ENCODE data around the gene IPO7.

Gene IPO7

GRCh38 chr11:9460322-9461062 lies 76.0 kb downstream of the IPO7 start, which contains the start of gene ZNF143:
ZNF143 (plus strand) TSS chr11:9461012; CDS start chr11:9471309, 10,297 bp downstream.
- Mint-ChIP-seq H3K9me3 (no peaks in the 10 kb centered on the region), H3K4me1 (peaks cover 18% of the 10 kb centered on the region), H3K4me3 (peak within 1 kb of the TSS; percentile 95), H3K27ac (peak within 1 kb of the TSS; percentile 100), H3K36me3 (peaks cover 24% of the 10 kb centered on the region)
- ATAC-seq: peak; percentile 93
- peak; percentile 97 to 100 for DNase-seq (ENCODE audit: low spot score in 2 of 2)

DNA sequence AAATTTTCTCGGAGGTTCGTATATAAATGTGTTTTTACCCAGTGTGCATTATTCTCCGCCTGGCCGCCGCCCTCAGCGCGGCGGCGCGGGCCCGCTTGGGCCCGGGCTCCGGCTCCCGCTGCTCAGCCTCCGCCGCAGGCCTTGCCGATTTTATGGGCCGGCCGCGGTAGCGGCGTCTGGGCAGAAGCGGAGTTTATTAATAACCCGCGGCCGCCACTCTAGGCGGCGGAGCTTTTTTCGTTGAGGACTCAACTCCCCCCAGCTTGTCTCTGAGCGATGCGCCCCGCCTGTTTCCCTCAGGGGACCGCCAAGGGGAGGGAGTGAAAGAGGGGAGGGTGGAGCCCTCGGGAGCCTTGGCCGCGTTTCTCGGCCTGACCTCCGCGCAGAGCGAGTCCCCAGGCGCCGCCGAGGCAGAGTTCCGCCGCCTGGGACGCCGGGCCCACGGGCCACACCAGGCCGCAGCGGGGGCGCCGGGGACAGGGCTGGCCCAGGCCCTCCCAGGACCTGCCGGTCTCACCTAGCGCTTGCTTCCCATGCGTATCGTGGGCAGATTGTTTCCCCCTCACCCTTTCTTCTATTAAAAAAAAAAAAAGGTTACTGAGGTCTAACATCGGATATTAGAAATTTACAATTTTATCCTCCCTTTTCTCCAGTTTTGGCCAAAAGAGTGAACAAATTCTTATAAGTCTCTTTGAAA lies 76.8 kb downstream of the IPO7 start:
- DNase-seq (ENCODE audit: low spot score in 2 of 2): peak; percentile 70 to 93
- no peaks in the 10 kb centered on the region for H3K9me3 Mint-ChIP-seq
- H3K27ac Mint-ChIP-seq: peak overlapping the region; percentile 100

DNA sequence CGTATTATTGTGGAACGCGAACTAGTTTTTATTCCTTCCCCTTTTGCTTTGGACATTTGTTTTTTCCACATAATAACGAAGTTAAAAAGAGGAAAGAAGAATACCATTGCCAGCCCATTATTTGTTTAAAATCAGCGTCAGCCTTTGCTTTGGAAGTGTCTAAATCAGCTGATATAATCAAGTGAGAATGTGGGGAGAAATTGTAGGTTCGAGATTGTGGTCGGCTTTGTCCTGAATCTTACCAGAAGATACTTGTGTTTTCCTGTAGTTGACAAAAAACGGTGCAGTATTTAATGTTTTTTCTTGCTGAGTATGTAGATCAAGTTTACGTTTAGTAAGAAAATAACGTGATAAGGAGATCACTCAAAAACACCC lies 77.3 kb downstream of the IPO7 start:
- Mint-ChIP-seq H3K27ac (peak overlapping the region; percentile 100), H3K4me1 (peaks cover 18% of the 10 kb centered on the region), H3K36me3 (peaks cover 31% of the 10 kb centered on the region), H3K9me3 (no peaks in the 10 kb centered on the region), H3K4me3 (peak overlapping the region; percentile 95)
- no peak for DNase-seq (ENCODE audit: low spot score in 2 of 2)
- no peak for ATAC-seq

More for the DNA sequence above, 76.8 kb downstream of the IPO7 start:
- peak overlapping the region; percentile 95 for H3K4me3 Mint-ChIP-seq
- H3K4me1 Mint-ChIP-seq: peaks cover 18% of the 10 kb centered on the region
- peaks cover 25% of the 10 kb centered on the region for H3K36me3 Mint-ChIP-seq
- peak; percentile 73 for ATAC-seq

- Mint-ChIP-seq H3K27ac (peak overlapping the region; percentile 100), H3K4me1 (peaks cover 18% of the 10 kb centered on the region), H3K9me3 (no peaks in the 10 kb centered on the region), H3K4me3 (peak overlapping the region; percentile 95), H3K36me3 (peaks cover 36% of the 10 kb centered on the region)
- ATAC-seq (no peak), DNase-seq (ENCODE audit: low spot score in 2 of 2) (no peak)
Observed at GRCh38 chr11:9462172-9462799, 77.8 kb downstream of the IPO7 start.

DNA sequence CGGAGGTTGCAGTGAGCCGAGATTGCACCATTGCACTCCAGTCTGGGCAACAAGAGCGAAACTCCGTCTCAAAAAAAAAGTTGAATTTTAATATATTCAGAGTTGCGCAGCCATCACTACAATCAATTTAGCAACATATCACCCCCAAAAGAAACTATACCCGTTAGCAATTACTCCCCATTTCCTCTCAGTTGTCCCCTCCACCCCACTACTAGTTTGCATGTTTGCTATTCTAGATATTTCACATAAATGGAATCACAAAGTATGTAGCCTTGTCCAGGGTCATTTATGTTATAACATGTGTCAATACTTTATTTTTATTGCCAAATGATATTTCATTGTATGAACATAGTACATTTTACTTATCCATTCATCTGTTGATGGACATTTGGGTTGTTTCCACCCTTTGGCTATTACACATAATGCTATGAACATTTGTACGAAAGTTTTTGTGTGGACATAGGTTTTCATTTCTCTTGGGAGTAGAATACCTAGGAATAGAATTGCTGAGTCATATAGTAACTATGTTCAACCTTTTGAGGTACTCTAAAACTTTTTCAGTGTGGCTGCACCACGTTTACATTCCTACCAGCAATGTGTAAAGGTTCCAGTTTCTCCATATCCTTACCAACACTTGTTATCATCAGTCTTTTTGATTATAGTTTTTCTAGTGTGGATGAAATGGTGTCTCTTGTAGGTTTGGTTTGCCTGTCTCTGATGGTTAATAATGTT lies 78.5 kb downstream of the IPO7 start:
- Mint-ChIP-seq H3K9me3 (no peaks in the 10 kb centered on the region), H3K4me1 (peaks cover 20% of the 10 kb centered on the region)
- ATAC-seq: no peak

GRCh38 chr11:9470765-9471164 lies 86.3 kb downstream of the IPO7 start:
- Mint-ChIP-seq H3K4me3 (no peak overlapping the region), H3K4me1 (peaks cover 13% of the 10 kb centered on the region), H3K9me3 (no peaks in the 10 kb centered on the region), H3K36me3 (peaks cover 75% of the 10 kb centered on the region), H3K27ac (no peak overlapping the region)
- ATAC-seq (no peak), DNase-seq (ENCODE audit: low spot score in 2 of 2) (no peak)

More for the DNA sequence above, 78.5 kb downstream of the IPO7 start:
- H3K27ac Mint-ChIP-seq: peak overlapping the region; percentile 100
- H3K36me3 Mint-ChIP-seq: peaks cover 39% of the 10 kb centered on the region
- peak overlapping the region; percentile 95 for H3K4me3 Mint-ChIP-seq
- no peak for DNase-seq (ENCODE audit: low spot score in 2 of 2)

GRCh38 chr11:9473408-9473807 lies 89.0 kb downstream of the IPO7 start:
- Mint-ChIP-seq H3K27ac (no peak overlapping the region), H3K4me3 (no peak overlapping the region), H3K36me3 (peaks cover 86% of the 10 kb centered on the region), H3K4me1 (peaks cover 8% of the 10 kb centered on the region), H3K9me3 (no peaks in the 10 kb centered on the region)
- no peak for DNase-seq (ENCODE audit: low spot score in 2 of 2)
- ATAC-seq: no peak

GRCh38 chr11:9479899-9480298 lies 95.4 kb downstream of the IPO7 start:
- Mint-ChIP-seq H3K4me3 (no peak overlapping the region), H3K36me3 (peaks cover 99% of the 10 kb centered on the region), H3K27ac (no peak overlapping the region), H3K9me3 (no peaks in the 10 kb centered on the region), H3K4me1 (no peaks in the 10 kb centered on the region)
- no peak for DNase-seq (ENCODE audit: low spot score in 2 of 2)
- no peak for ATAC-seq

DNA sequence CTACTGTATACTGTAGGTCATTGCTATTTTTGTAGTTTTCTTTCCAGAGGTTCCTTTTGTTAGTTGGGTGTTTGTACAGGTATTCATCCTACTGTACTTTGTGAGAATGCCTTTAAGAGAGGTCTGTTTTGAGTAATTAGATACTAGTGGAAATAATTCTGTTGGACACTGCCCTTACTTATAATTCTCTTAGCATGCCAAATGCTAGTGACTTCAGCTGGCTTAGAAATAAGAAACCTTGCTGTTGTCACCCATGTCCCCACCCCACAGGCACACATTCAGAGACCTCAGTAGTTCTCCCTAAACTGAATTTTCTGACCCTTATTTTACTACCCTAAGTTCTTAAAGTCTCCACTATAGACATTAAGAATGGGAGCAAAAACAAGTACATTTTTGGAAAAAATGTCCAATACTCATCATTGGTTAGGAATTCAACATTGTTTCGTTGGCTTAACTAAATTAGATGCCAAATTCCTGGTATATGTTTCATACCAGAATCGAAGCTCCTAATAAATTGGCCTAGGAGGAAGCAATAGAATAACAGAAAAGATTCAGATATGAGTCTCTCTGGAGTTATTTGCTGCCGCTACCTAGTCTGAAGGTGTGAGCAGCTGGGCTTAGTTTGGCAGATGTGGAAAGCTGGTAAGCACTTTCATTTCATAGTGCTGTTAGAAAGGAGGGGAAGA lies 104.8 kb downstream of the IPO7 start:
- H3K36me3 Mint-ChIP-seq: peaks cover 95% of the 10 kb centered on the region
- H3K9me3 Mint-ChIP-seq: no peaks in the 10 kb centered on the region
- no peak for ATAC-seq
- DNase-seq (ENCODE audit: low spot score in 2 of 2): no peak
- H3K27ac Mint-ChIP-seq: no peak overlapping the region
- no peaks in the 10 kb centered on the region for H3K4me1 Mint-ChIP-seq
- no peak overlapping the region for H3K4me3 Mint-ChIP-seq

DNA sequence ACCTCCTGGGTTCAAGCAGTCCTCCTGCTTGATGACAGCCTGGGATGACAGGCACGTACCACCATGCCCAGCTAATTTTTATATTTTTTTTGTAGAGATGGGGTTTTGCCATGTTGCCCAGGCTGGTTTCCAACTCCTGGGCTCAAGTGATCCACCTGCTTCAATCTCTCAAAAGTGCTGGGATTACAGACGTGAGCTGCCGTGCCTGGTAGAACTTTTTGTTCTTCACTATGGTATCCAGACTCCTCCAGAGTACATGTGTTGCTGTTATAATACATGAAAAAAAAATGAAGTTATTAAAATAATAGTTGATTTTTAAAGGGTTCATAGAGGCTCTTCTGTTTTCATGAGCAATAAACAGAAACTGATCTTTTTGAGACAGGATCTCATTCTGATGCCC lies 105.9 kb downstream of the IPO7 start:
- H3K9me3 Mint-ChIP-seq: no peaks in the 10 kb centered on the region
- DNase-seq (ENCODE audit: low spot score in 2 of 2): no peak
- peaks cover 95% of the 10 kb centered on the region for H3K36me3 Mint-ChIP-seq
- H3K4me1 Mint-ChIP-seq: no peaks in the 10 kb centered on the region
- no peak for ATAC-seq
- H3K4me3 Mint-ChIP-seq: no peak overlapping the region
- H3K27ac Mint-ChIP-seq: no peak overlapping the region

- H3K36me3 Mint-ChIP-seq: peaks cover 95% of the 10 kb centered on the region
- no peak overlapping the region for H3K4me3 Mint-ChIP-seq
- DNase-seq (ENCODE audit: low spot score in 2 of 2) (no peak), ATAC-seq (no peak)
- H3K9me3 Mint-ChIP-seq: no peaks in the 10 kb centered on the region
- H3K27ac Mint-ChIP-seq: peak overlapping the region; percentile 26
- no peaks in the 10 kb centered on the region for H3K4me1 Mint-ChIP-seq
Observed at GRCh38 chr11:9493492-9493891, 109.0 kb downstream of the IPO7 start.

DNA sequence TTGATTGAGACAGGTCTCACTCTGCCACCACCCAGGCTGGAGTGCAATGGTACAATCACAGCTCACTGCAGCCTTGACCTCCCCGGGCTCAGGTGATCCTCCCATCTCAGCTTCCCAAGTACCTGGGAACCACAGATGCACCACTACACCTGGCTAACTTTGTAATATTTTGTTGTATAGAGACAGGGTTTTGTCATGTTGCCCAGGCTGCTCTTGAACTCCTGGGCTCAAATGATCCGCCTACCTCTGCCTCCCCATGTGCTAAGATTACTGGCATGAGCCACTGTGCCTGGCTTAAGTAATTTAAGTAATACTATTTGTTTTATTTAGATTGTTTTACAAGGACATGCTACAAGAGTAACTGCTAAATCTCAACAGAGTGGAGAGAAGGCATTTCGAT lies 109.9 kb downstream of the IPO7 start:
- Mint-ChIP-seq H3K9me3 (no peaks in the 10 kb centered on the region), H3K4me3 (no peak overlapping the region), H3K36me3 (peaks cover 99% of the 10 kb centered on the region), H3K4me1 (no peaks in the 10 kb centered on the region), H3K27ac (no peak overlapping the region)
- DNase-seq (ENCODE audit: low spot score in 2 of 2) (no peak), ATAC-seq (no peak)

GRCh38 chr11:9495803-9496514 lies 111.5 kb downstream of the IPO7 start:
- no peak for DNase-seq (ENCODE audit: low spot score in 2 of 2)
- no peaks in the 10 kb centered on the region for H3K9me3 Mint-ChIP-seq
- H3K4me3 Mint-ChIP-seq: no peak overlapping the region
- H3K4me1 Mint-ChIP-seq: no peaks in the 10 kb centered on the region
- ATAC-seq: no peak
- peaks cover 99% of the 10 kb centered on the region for H3K36me3 Mint-ChIP-seq
- H3K27ac Mint-ChIP-seq: no peak overlapping the region
